Measurements from ENCODE around the gene FHOD3.

DNA sequence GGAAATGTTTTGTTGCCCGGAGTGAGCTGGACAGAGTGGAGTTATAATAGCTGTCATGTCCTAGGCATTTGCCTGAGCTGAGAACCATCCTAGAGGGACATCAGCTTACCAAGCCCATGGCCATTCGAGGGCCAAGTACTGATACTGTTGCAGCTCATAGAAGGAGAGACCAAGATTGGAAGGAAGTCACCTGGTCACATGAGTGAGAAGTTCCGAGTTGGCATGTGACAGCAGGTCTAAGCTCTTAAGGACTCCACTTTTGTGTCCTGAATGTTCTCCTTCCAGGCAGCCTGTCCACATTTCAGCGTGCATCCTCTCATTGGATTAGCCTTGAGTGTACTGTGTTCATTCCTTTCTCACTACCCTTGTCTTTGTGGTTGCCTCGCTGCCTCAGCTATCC lies 4.4 kb downstream of the FHOD3 start:
- TF ChIP-seq, protein P1, sequence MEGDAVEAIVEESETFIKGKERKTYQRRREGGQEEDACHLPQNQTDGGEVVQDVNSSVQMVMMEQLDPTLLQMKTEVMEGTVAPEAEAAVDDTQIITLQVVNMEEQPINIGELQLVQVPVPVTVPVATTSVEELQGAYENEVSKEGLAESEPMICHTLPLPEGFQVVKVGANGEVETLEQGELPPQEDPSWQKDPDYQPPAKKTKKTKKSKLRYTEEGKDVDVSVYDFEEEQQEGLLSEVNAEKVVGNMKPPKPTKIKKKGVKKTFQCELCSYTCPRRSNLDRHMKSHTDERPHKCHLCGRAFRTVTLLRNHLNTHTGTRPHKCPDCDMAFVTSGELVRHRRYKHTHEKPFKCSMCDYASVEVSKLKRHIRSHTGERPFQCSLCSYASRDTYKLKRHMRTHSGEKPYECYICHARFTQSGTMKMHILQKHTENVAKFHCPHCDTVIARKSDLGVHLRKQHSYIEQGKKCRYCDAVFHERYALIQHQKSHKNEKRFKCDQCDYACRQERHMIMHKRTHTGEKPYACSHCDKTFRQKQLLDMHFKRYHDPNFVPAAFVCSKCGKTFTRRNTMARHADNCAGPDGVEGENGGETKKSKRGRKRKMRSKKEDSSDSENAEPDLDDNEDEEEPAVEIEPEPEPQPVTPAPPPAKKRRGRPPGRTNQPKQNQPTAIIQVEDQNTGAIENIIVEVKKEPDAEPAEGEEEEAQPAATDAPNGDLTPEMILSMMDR (IDR thresholded peaks at IDR 0.05): no peak
- TF ChIP-seq, protein P2, sequence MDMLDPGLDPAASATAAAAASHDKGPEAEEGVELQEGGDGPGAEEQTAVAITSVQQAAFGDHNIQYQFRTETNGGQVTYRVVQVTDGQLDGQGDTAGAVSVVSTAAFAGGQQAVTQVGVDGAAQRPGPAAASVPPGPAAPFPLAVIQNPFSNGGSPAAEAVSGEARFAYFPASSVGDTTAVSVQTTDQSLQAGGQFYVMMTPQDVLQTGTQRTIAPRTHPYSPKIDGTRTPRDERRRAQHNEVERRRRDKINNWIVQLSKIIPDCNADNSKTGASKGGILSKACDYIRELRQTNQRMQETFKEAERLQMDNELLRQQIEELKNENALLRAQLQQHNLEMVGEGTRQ (IDR thresholded peaks at IDR 0.05): no peak
